ENCODE data around the gene UGT2B17.

DNA sequence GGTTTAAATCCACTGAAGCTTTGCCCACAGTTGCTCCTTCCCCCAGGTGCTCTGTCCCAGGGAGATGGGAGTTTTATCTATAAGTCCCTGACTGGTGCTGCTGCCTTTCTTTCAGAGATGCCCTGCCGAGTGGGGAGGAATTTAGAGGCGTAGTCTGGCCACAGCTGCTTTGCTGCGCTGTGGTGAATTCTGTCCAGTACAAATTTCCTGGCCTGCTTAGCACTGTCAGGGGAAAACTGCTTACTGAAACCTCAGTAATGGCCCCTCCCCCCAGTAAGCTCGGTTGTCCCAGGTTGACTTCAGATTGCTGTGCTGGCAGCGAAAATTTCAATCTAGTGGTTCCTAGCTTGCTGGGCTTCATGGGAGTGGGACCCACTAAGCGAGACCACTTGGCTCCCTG lies 40.1 kb downstream of the UGT2B17 start:
- TF ChIP-seq RAD21 (conservative IDR thresholded peaks at IDR 0.05 in 1 of 2, IDR thresholded peaks at IDR 0.05 in 1 of 2): no peak
- TF ChIP-seq SMC3 (IDR thresholded peaks at IDR 0.05): no peak
- TF ChIP-seq POLR2A (IDR thresholded peaks at IDR 0.05; ENCODE audit: low read length): no peak
- TF ChIP-seq HDAC2 (IDR thresholded peaks at IDR 0.05): no peak
- TF ChIP-seq CEBPB (IDR thresholded peaks at IDR 0.05): no peak
